Upper lobe of left lung (tissue), 6 donors: ENCODE measurements around the gene IL22RA2. TPM values are rescaled to one million over a fixed set of nuclear protein-coding genes. Genes with fewer than 3 reads are reported as not detected.
"Not testable (repeated sequence)": the region's sequence is repeated elsewhere in the genome, so short reads cannot be mapped to it uniquely, and the experiment has no call there.

Experiments used
- ATAC-seq, 2 donors: fragments of 200-7000 bp; cut with Tn5 transposase; one replicate each; pipeline ENCODE4 v1.9.1; 2022; ENCODE audit warnings: mild to moderate bottlenecking in 2 of 2, moderate library complexity in 2 of 2; ENCODE audit not compliant: low FRiP score in 2 of 2
- DNase-seq, 2 donors: peaks; one replicate each; pipeline ENCODE4 v3.0.0-alpha.2; 2019 to 2020
- H3K27ac ChIP-seq, 4 donors: fragments of 200-600 bp; sonication (generic); one replicate each; pipeline ENCODE4 v1.5.1; 2016 to 2019
- H3K27me3 ChIP-seq, 4 donors: fragments of 200-600 bp; sonication (generic); one replicate each; pipeline ENCODE4 v1.5.1; 2017 to 2019
- H3K36me3 ChIP-seq, 4 donors: fragments of 200-600 bp; sonication (generic); one replicate each; pipeline ENCODE4 v1.5.1; 2016 to 2019
- H3K4me1 ChIP-seq, 4 donors: fragments of 200-600 bp; sonication (generic); one replicate each; pipeline ENCODE4 v1.5.1; 2018 to 2019
- H3K4me3 ChIP-seq, 4 donors: fragments of 200-600 bp; sonication (generic); one replicate each; pipeline ENCODE4 v1.5.1; 2017 to 2019; ENCODE audit warnings: mild to moderate bottlenecking in 2 of 4, moderate library complexity in 1 of 4
- H3K9me3 ChIP-seq, 4 donors: fragments of 200-600 bp; sonication (generic); one replicate each; pipeline ENCODE4 v1.5.1; 2018 to 2019
- CTCF ChIP-seq, 6 experiments: fragments of 450-650 bp in 4 of 6; fragments of 200-600 bp in 2 of 6; sonication (generic) in 2 of 6; IDR thresholded peaks; one replicate each; pipeline ENCODE4 v1.5.1; 2016 to 2019; ENCODE audit warnings: antibody characterized with exemption in 6 of 6
- EP300 ChIP-seq, 4 donors: sonication (generic); formaldehyde crosslinking; IDR thresholded peaks; one replicate each; pipeline ENCODE4 v1.5.1; 2017; ENCODE audit warnings: antibody characterized with exemption in 4 of 4, control low read depth in 2 of 4
- POLR2A ChIP-seq, 4 donors: fragments of 450-650 bp; IDR thresholded peaks; one replicate each; pipeline ENCODE4 v1.5.1; 2016 to 2017; ENCODE audit warnings: antibody characterized with exemption in 4 of 4, mild to moderate bottlenecking in 2 of 4
- POLR2AphosphoS5 ChIP-seq, 2 donors: sonication (generic); formaldehyde crosslinking; IDR thresholded peaks; one replicate each; pipeline ENCODE4 v1.5.1; 2017; ENCODE audit warnings: antibody characterized with exemption in 2 of 2
- WGBS, 2 donors: methylation state at CpG; one replicate each; pipeline ENCODE4 v1.1.5; 2017 to 2018; 5-methylcytosine and 5-hydroxymethylcytosine counted together
- total RNA-seq, 6 donors: library from RNA; depleted of rRNA in 4 of 6; stranded (reverse); fragments of >200 nt in 4 of 6; gene quantifications; one replicate each; pipeline versions ENCODE4 v1.1.0 to v1.2.1, GENCODE V29; 2016 to 2021
- donor health status: DM: no; HTN: no; CAD: no; lungs with moderate emphysema.
- donor health status: DM: no; HTN: yes; CAD: no; lungs with severe emphysema.

Gene IL22RA2
- total RNA-seq, 6 donors from 2014 or later, result not detected

DNA sequence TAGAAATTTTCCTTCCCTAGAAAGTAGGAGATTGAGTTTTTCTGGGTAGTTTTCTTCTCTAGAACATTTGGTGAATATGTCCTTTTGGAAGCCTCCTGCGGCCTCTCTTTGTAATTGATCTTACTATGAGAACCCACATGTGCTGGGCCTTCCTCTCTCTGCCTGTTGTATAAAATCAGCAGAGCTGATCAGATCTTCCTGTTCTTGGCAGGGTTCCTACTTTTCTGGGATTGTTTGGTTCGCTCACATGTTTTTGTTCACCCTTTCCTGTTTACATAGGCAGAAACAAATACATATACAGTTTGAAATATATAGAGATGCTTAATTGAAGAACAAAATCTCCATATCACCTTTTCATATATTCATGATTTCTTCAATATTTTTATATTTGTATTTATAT is 57.8 kb downstream of the IL22RA2 start:
- Histone ChIP-seq H3K9me3 (peaks cover 0 to 15% (median 10%) of the 10 kb centered on the region in 4 donors), H3K27ac (peak overlapping the region in 3 of 4 donors; percentile 13 to 36 (median 20)), H3K4me3 (no peak overlapping the region), H3K4me1 (peaks cover 0 to 14% (median 7%) of the 10 kb centered on the region in 4 donors), H3K27me3 (no peaks in the 10 kb centered on the region), H3K36me3 (no peaks in the 10 kb centered on the region)
- TF ChIP-seq CTCF (IDR thresholded peaks at IDR 0.05) (no peak), POLR2A (IDR thresholded peaks at IDR 0.05) (no peak), POLR2AphosphoS5 (IDR thresholded peaks at IDR 0.05) (no peak), EP300 (IDR thresholded peaks at IDR 0.05) (peak in 2 of 4 donors; percentile 34 to 36)
- DNase-seq (no peak), ATAC-seq (no peak)
- 48 to 64% methylated on average over 2 of the region's 2 CpGs for WGBS, 2 donors

GRCh38 chr6:137112067-137112355 is 61.4 kb downstream of the IL22RA2 start:
- TF ChIP-seq POLR2A (IDR thresholded peaks at IDR 0.05), result no peak
- TF ChIP-seq POLR2AphosphoS5 (IDR thresholded peaks at IDR 0.05), result no peak
- no peak for TF ChIP-seq CTCF (IDR thresholded peaks at IDR 0.05)
- no peak for TF ChIP-seq EP300 (IDR thresholded peaks at IDR 0.05)
- ATAC-seq, result peak in 1 of 2 donors; percentile 46
- DNase-seq, result no peak
- Histone ChIP-seq H3K27ac (no peak overlapping the region), H3K4me3 (no peak overlapping the region), H3K4me1 (peaks cover 0 to 14% (median 7%) of the 10 kb centered on the region in 4 donors), H3K9me3 (no peaks in the 10 kb centered on the region), H3K36me3 (no peaks in the 10 kb centered on the region), H3K27me3 (no peaks in the 10 kb centered on the region)
- 88 to 96% methylated on average over 5 of the region's 5 CpGs for WGBS, 2 donors

DNA sequence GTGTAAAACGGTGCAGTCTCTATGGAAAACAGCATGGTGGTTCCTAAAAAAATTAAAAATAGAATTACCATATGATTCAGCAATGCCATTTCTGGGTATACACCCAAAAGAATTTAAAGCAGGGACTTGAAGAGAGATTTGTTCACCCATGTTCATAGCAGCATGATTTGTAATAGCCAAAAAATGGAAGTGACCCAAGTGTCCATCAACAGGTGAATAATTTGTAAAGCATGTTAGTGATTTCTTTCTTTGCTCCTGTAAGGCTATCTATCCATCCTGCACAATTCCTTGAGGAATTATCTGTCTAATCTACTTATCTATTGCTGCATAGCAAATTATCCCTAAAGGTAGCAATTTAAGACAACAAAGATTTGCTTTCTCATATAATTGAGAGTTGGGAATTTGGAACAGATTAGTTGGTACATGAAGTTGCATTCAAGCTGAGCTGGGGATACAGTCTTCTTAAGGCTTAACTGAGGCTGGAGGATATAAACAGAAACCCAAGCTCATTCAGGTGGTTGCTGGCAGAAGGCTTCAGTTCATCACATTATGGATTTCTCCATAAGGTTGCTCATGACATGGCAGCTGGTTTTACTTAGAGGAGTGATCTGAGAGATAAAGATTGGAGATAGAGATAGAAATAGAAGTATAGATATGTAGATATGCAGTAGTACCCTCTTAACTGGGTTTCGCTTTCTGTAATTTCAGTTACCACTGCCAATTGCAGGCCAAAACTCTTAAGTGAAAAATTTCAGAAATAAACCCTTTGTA is 62.0 kb downstream of the IL22RA2 start:
- H3K36me3 ChIP-seq, result no peaks in the 10 kb centered on the region
- no peak for ATAC-seq
- H3K9me3 ChIP-seq, result no peaks in the 10 kb centered on the region
- DNase-seq, result no peak
- TF ChIP-seq POLR2A (IDR thresholded peaks at IDR 0.05), result no peak
- no peak for TF ChIP-seq POLR2AphosphoS5 (IDR thresholded peaks at IDR 0.05)
- TF ChIP-seq EP300 (IDR thresholded peaks at IDR 0.05), result no peak
- no peak for TF ChIP-seq CTCF (IDR thresholded peaks at IDR 0.05)
- H3K4me1 ChIP-seq, result peaks cover 0 to 9% (median 4%) of the 10 kb centered on the region in 4 donors
- WGBS, 2 donors, result 85 to 94% methylated on average over 2 of the region's 2 CpGs
- no peak overlapping the region for H3K27ac ChIP-seq
- no peaks in the 10 kb centered on the region for H3K27me3 ChIP-seq
- H3K4me3 ChIP-seq, result no peak overlapping the region

DNA sequence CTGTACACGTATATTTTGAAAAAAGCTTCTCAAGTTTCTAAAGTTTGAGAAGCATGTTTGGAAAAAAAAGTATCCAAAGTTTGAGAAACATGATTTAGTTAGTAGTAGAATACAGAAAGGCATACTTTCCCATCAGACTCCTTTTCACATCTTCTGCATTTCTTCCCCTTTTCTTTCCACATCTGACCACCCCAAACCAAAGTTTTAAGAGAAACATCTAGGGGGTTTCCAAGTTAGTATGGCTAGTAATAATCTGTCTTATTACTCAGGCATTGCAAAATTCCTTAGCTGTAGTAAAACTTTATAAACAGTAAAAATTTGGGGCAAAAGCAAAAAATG is 65.7 kb downstream of the IL22RA2 start:
- TF ChIP-seq EP300 (IDR thresholded peaks at IDR 0.05), result no peak
- no peak for TF ChIP-seq CTCF (IDR thresholded peaks at IDR 0.05)
- TF ChIP-seq POLR2A (IDR thresholded peaks at IDR 0.05), result no peak
- no peak for TF ChIP-seq POLR2AphosphoS5 (IDR thresholded peaks at IDR 0.05)
- Histone ChIP-seq H3K9me3 (no peaks in the 10 kb centered on the region), H3K36me3 (no peaks in the 10 kb centered on the region), H3K4me1 (peaks cover 0 to 2% (median 0%) of the 10 kb centered on the region in 4 donors), H3K27me3 (no peaks in the 10 kb centered on the region), H3K27ac (no peak overlapping the region), H3K4me3 (no peak overlapping the region)
- DNase-seq (no peak), ATAC-seq (no peak)
- WGBS, 2 donors, result 81 to 85% methylated on average over 1 of the region's 1 CpG

- H3K27me3 ChIP-seq, H3K4me3 ChIP-seq, H3K4me1 ChIP-seq, DNase-seq, ATAC-seq, H3K27ac ChIP-seq, H3K36me3 ChIP-seq, H3K9me3 ChIP-seq: not testable (repeated sequence)
- 73 to 82% methylated on average over 5 to 6 of the region's 6 CpGs for WGBS, 2 donors
Measured at GRCh38 chr6:137107047-137107766, 66.2 kb downstream of the IL22RA2 start.
